ENCODE measurements around the gene PEA15.

The PEA15 gene

GRCh38 chr1:160205242-160206035 is at the start of gene PEA15:
TSS of gene PEA15 (plus strand) at chr1:160205384. CDS start at chr1:160211545, 6,161 bp downstream.
- peak; percentile 46 for DNase-seq (ENCODE audit: low read depth)

DNA sequence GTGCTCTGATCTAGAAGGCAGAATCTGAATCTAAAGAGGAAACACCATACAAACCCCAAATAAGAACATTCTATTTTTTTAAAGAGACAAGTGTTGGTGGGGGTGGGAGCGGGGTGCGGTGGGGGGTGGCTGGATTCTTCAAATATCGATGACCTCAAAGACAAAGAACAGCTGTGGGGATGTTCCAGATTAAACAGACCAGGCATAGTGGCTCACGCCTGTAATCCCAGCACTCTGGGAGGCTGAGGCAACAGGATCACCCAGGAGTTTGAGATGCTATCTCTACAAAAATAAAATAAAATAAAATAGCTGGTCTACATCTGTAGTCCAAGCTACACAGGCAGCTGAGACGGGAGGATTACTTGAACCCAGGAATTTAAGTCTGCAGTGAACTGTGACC is 48.8 kb upstream of the PEA15 start:
- DNase-seq (ENCODE audit: low read depth), result no peak

- no peak for DNase-seq (ENCODE audit: low read depth)
Observed at GRCh38 chr1:160157174-160157573, 48.0 kb upstream of the PEA15 start.

DNA sequence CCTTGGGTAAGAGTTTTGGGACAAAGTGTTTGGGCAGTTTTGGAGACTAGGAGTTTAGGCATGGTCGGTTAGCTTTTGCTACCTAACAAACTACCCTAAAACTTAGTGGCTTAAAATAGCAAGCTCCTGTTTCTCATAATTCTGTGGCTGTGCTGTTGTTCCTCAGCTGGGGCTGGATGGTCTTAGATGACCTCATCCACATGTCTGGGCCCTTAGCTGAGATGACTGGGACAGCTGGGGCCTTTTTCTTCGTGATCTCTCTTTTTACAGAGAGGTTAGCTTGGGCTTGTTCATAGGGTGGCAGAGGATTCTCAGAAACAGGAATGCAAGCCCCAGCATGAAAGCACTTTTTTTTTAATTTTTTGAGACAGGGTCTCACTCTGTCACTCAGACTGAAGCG is 47.2 kb upstream of the PEA15 start:
- DNase-seq (ENCODE audit: low read depth), result no peak

DNA sequence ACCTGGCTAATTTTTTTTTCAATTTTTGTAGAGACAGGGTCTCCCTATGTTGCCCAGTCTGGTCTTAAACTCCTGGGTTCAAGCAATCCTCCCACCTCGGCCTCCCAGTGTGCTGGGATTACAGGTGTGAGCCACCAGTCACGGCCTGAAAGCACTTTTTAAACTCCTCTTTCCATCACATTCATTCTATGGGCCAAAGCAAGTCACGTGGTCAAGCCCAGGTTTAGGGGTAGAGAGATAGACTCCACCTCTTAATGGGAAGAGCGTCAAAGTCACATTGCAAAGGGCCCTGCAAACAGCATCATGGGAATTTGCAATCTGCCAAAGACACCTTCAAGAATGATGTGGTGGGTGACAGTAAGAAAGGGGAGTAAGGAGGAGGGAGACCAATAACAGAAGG is 46.6 kb upstream of the PEA15 start:
- DNase-seq (ENCODE audit: low read depth), result no peak

DNA sequence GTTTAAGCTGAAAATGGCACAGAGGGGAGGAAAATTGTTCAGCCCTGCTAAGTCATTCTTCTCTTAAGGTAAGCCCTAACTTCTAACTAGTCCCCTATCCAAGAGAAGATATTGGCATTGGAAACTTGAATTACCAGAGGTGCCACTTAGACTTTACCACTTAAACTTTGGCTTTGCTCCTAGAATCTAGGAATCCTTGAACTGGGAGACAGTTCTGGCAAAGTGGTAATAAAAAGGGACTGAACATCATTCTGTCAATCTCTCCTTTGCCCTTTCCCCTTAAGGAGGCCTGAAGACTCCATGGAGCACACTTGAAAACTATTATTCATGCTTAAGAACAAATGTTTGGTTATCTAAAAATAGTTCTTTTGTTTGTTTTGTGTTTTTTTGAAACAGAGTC is 45.3 kb upstream of the PEA15 start:
- DNase-seq (ENCODE audit: low read depth), result no peak

- no peak for DNase-seq (ENCODE audit: low read depth)
Observed at GRCh38 chr1:160161965-160162705, 43.0 kb upstream of the PEA15 start.

- no peak for DNase-seq (ENCODE audit: low read depth)
Observed at GRCh38 chr1:160162931-160163330, 42.3 kb upstream of the PEA15 start.

DNA sequence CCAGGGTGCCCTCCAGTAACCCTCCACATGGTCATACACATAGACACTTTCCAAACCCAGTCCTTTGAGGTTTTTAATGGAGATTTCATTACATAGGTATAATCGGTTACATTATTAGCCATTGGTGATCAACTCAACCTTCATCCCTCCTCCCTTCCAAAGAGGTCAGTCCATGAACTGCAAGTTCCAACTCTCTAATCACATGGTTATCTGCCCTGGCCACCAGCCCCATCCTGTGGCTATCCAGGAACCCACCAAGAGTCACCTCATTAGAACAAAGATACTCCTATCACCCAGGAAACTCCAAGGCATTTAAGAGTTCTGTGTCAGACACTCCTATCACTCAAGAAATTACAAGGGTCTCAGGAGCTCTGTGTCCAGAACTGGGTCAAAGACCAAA is 41.6 kb upstream of the PEA15 start:
- no peak for DNase-seq (ENCODE audit: low read depth)

DNA sequence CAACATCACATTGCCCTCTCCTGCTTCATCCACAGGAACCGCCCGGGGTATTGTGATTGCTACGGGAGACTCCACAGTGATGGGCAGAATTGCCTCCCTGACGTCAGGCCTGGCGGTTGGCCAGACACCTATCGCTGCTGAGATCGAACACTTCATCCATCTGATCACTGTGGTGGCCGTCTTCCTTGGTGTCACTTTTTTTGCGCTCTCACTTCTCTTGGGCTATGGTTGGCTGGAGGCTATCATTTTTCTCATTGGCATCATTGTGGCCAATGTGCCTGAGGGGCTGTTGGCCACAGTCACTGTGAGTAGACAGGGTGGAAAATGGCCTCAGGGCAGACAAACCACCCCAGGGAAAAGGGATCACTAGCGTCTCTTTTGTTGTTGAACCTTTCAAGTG is 41.1 kb upstream of the PEA15 start:
- no peak for DNase-seq (ENCODE audit: low read depth)

GRCh38 chr1:160166166-160166868 is 38.9 kb upstream of the PEA15 start:
- no peak for DNase-seq (ENCODE audit: low read depth)

DNA sequence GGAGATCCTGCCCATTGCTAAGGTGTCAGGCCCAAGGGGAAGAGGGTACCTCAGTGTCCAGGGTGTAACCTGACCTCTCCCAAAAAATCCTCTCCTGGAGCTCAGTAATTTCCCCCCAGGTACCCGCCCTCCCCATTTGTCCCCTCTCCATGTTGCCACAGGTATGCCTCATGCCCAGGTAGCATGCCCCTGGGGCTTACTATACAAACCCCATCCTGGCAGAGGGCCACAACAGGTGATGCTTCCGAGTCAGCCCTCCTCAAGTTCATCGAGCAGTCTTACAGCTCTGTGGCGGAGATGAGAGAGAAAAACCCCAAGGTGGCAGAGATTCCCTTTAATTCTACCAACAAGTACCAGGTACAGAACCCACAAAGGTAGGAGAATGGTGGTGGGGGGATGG is 38.1 kb upstream of the PEA15 start:
- no peak for DNase-seq (ENCODE audit: low read depth)

DNA sequence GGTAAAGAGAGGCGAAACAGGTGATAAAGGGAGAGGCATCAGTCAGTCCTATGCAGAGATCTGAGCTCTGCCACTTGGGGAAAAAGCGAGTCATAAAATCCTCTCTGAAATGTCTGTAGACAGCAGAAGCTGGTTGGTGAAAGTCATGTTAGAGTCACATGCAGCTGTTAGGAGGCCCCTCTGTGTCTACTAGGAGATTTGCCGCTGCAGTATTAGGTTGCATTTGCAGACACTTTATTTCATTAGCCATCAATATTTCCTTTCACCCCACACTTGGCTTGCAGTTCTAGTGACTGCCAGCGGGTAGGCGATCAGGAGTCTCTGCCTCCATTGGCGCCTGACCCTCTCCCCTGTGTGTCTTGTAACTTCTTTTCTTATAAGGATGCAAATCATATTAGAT is 37.6 kb upstream of the PEA15 start:
- no peak for DNase-seq (ENCODE audit: low read depth)

- DNase-seq (ENCODE audit: low read depth), result no peak
Observed at GRCh38 chr1:160168016-160168415, 37.2 kb upstream of the PEA15 start.

DNA sequence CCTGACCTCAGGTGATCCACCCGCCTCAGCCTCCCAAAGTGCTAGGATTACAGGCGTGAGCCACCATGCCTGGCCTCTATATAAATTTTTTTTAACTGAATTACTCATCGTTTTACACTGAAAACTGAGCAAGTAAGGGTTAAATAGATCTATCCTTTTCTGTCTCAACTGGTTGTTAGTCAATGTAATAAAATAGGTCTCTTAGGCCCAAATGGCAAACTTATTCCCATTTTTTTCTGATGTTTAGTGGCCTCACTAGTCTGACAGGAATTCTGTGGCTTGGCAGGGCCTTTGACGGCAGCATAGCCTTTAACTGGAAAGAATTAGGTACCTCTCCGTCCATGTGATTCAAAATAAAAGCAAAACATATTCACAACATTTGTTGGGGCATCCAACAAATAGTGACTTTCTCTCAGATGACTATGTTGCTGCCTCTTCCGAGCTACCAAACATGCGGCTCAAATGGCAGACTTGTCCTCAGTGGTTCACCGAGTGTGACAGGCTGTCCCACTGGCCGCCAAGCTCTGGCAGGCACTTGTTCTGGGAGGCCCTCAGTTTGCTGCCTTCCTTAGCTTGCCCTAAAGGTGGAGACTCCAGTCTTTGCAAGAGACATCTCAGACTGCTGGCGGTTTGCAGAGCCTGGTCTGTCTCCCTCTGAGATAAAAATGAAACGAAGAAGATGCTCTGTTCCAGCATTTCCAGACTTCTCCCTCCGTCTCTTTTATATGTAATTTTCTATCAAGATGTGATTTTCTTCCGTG is 36.4 kb upstream of the PEA15 start:
- DNase-seq (ENCODE audit: low read depth), result no peak

DNA sequence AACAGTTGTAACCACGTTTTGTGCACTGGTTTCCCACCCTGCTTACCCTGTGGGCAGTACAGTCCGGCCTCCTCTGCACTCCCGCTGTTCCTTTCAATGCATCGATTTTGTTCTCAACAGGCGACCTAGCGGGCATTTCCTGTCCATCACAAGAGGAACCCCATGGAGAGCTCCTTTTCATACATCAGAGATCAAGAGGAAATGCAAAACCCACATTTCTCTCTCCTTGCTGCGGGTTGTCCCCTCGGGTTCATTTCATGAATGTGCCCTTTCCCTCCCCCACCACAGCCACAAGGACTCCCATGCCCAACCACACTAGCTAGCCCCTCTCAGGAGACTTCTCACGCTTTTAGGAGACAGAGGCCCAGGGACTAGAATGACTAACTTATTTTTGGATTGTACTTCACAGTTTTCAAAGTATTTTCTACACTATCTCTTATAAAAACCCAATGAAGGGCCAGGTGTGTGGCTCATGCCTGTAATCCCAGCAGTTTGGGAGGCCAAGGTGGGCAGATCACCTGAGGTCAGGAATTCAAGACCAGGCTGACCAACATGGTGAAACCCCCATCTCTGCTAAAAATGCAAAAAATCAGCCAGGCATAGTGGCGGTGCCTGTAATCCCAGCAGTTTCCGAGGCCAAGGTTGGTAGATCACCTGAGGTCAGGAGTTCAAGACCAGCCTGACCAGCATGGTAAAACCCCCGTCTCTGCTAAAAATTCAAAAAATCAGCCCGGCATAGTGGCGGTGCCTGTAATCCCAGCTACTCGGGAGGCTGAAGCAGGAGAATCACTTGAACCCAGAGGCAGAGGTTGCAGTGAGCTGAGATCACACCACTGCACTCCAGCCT is 35.4 kb upstream of the PEA15 start:
- no peak for DNase-seq (ENCODE audit: low read depth)

GRCh38 chr1:160171354-160171753 is 33.8 kb upstream of the PEA15 start:
- DNase-seq (ENCODE audit: low read depth), result no peak

- DNase-seq (ENCODE audit: low read depth), result no peak
Observed at GRCh38 chr1:160171980-160172379, 33.2 kb upstream of the PEA15 start.

DNA sequence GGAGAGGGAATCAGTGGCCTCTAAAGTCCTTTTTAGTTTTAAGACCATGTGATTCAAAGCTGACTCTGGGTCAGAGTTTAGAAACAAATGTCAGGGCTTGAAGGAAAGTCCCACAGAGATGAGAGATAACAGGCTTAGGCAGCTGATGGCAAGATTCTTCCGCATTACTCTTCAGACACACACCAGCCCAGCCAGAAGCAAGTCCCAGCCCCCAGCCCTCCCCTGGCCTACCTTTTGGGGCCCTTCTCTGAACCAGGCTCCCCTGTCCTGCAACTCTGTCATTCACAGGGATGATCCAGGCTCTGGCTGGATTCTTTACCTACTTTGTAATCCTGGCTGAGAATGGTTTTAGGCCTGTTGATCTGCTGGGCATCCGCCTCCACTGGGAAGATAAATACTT is 28.0 kb upstream of the PEA15 start:
- DNase-seq (ENCODE audit: low read depth), result no peak

DNA sequence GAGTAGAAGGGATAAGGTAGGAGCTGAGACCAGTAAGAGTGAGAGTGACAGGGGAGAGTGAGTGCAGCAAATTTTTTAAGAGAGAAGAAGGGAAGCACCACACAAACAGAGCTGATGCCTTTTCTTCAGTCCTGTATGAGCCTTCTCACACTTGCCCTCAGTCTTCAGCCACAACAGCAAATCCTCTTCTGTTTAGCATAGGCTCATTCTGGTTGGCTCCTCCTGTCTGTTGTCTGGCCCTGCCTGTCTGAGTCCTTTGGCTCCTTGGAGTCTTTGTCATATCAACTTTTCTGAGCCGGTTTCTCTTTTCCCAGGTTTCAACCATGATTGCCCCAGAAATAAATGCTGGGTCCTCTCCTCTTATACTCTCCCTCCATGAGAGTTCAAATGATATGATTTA is 27.5 kb upstream of the PEA15 start:
- no peak for DNase-seq (ENCODE audit: low read depth)

GRCh38 chr1:160178731-160179130 is 26.5 kb upstream of the PEA15 start:
- no peak for DNase-seq (ENCODE audit: low read depth)

All from T-helper 22 cell (primary cell).